ENCODE results near the gene RPLP1. TPM values are rescaled to one million over a fixed set of nuclear protein-coding genes. Genes with fewer than 3 reads are reported as not detected.

Gene RPLP1
- total RNA-seq, 2 experiments from 2014 or later = 1,785 to 1,910 TPM

DNA sequence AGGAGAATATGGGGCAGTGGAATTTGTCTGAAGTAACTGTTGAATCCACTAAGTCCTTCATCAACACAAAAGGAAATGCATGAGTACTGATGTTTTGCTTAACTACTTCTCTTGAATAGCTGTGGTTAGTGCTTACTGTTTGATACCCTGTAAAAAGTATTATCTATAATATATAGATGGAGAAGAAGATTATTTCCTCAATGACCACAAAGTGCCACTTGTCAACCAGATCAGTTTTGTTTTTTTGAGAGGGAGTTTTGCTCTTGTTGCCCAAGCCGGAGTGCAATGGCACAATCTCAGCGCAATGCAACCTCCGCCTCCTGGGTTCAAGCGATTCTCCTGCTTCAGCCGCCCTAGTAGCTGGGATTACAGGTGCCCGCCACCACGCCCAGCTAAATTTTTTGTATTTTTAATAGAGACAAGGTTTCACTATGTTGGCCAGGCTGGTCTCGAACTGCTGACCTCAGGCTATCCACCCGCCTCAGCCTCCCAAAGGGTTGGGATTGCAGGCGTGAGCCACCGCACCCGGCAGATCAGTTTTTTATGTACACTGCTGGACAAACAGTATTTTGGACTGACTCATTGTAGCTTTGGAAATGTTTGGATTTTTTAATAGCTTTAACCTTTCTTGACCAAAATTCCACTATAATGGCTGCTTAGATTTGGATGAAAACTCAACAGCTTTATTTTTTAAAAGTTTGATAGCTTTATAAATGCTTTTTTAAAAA, 1.5 kb upstream of the RPLP1 start:
- DNase-seq (no peak), ATAC-seq (ENCODE audit: low read depth) (no peak)
- H3K4me3 Mint-ChIP-seq = peak overlapping the region; percentile 100
- H3K27ac Mint-ChIP-seq = peak overlapping the region; percentile 100
- peaks cover 28% of the 10 kb centered on the region for H3K4me1 Mint-ChIP-seq
- peaks cover 44% of the 10 kb centered on the region for H3K36me3 Mint-ChIP-seq
- no peaks in the 10 kb centered on the region for H3K27me3 Mint-ChIP-seq
- H3K9me3 Mint-ChIP-seq = no peaks in the 10 kb centered on the region
- POLR2A ChIA-PET = interaction anchor here (0.7 to 4.4 kb wide), 9 partner anchors 8 to 318 kb away, joined by 3 to 134 read pairs (median 19); partner anchors contain the start of gene KIF23

DNA sequence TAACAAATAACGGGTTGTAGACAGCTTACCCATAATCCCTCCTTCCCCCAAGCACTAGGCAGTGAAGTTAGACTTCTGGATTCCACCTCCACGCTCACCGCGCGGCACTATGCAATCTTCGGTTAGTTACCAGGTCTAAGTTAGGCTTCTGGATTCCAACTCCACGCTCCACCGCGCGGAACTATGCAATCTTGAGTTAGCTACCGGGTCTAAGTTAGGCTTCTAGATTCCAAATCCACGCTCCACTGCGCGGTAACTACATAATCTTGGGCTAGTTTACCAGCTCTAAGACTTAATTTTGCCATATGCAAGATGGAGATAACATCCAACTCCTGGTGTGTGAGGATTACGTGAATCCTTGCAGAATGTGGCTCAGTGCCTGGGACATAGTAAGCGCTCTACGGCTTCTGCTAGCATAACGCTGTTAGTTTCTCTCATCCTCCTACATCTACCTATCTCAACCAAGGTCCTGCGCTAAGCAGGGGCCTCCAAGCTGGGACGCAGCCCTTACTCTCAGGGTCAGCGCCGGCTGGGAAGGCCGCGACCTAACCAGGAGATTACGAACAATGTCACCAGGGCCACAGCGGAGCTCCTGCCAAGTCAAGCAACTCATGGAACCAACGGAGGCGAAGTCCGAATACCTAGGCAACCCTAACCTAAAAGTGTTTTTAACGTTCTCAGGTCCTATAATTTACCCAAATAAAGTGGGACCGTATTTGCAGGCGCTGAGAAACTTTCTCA, 497 bp upstream of the RPLP1 start:
- no peaks in the 10 kb centered on the region for H3K27me3 Mint-ChIP-seq
- DNase-seq (no peak), ATAC-seq (ENCODE audit: low read depth) (peak; percentile 23)
- H3K4me1 Mint-ChIP-seq = peaks cover 31% of the 10 kb centered on the region
- peak overlapping the region; percentile 100 for H3K4me3 Mint-ChIP-seq
- H3K36me3 Mint-ChIP-seq = peaks cover 41% of the 10 kb centered on the region
- no peaks in the 10 kb centered on the region for H3K9me3 Mint-ChIP-seq
- peak overlapping the region; percentile 100 for H3K27ac Mint-ChIP-seq
- POLR2A ChIA-PET = interaction anchor here (0.7 to 4.4 kb wide), 19 partner anchors 9 to 1221 kb away, joined by 3 to 134 read pairs (median 5); partner anchors contain the start of genes GLCE, KIF23 and TLE3

DNA sequence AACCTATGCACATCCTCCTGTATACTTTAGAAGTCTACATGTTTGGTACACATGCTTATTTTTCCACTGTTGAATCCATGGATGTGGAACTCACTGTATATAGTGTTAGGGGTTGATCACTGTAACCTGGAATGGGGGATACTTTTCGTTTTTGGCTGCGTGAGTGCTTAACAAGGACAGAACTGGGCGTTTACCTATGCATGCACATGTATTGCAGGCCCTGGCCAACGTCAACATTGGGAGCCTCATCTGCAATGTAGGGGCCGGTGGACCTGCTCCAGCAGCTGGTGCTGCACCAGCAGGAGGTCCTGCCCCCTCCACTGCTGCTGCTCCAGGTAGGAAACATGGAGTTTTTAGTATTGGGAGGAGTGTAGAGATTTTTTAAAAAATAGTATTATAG, 2.3 kb downstream of the RPLP1 start:
- peaks cover 31% of the 10 kb centered on the region for H3K4me1 Mint-ChIP-seq

DNA sequence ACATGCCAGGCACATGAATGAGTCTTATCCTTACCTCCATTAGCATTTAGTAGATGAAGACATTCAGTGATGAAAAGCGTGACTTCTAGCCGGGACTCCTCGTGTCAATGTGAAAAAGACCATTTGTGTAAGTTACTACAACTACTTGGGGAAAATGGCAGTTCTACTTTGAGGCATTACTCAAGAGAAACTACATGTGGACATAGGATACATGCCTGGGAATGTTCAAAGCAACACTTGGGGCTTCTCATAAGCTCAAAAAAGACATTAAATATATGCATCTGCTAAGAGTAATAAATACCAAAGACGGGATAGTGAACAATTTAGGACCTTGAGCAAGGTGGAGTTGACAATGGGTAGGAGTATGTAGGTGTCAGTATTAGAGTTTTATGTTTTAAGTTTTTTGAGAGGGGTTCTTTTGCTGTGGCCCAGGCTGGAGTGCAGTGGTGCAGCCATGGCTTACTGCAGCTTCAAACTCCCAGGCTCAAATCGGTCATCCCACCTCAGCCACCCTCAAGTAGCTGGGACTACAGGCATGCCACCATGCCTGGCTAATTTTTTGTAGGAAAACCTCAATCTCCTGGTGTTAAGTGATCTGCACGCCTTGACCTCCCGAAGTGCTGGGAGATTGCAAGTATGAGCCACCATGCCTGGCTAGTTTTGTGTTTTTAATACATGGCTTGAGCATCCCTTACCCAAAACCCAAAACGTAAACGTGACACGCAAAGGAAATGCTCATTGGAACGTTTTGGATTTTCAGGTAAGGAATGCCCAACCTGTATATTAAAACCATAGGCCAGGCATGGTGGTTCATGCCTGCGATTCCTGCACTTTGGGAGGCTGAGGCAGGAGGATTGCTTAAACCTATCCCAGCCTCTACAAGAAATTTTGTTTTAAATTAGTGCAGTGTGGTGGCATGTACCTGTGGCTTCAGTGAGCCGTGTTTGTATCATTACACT, 3.9 kb downstream of the RPLP1 start:
- POLR2A ChIA-PET = no interaction called here
- Mint-ChIP-seq H3K27ac (peak overlapping the region; percentile 2), H3K36me3 (peaks cover 33% of the 10 kb centered on the region), H3K4me1 (peaks cover 31% of the 10 kb centered on the region), H3K27me3 (no peaks in the 10 kb centered on the region), H3K9me3 (no peaks in the 10 kb centered on the region), H3K4me3 (no peak overlapping the region)
- ATAC-seq (ENCODE audit: low read depth) (no peak), DNase-seq (no peak)

More for the DNA sequence above, 2.3 kb downstream of the RPLP1 start:
- no peak for DNase-seq
- Mint-ChIP-seq H3K27ac (no peak overlapping the region), H3K9me3 (no peaks in the 10 kb centered on the region), H3K4me3 (peak overlapping the region; percentile 100), H3K36me3 (peaks cover 33% of the 10 kb centered on the region), H3K27me3 (no peaks in the 10 kb centered on the region)
- POLR2A ChIA-PET = interaction anchor here (4.4 kb wide), 2 partner anchors 8 to 13 kb away, joined by 61 to 134 read pairs; no protein-coding TSS in a partner anchor
- no peak for ATAC-seq (ENCODE audit: low read depth)

DNA sequence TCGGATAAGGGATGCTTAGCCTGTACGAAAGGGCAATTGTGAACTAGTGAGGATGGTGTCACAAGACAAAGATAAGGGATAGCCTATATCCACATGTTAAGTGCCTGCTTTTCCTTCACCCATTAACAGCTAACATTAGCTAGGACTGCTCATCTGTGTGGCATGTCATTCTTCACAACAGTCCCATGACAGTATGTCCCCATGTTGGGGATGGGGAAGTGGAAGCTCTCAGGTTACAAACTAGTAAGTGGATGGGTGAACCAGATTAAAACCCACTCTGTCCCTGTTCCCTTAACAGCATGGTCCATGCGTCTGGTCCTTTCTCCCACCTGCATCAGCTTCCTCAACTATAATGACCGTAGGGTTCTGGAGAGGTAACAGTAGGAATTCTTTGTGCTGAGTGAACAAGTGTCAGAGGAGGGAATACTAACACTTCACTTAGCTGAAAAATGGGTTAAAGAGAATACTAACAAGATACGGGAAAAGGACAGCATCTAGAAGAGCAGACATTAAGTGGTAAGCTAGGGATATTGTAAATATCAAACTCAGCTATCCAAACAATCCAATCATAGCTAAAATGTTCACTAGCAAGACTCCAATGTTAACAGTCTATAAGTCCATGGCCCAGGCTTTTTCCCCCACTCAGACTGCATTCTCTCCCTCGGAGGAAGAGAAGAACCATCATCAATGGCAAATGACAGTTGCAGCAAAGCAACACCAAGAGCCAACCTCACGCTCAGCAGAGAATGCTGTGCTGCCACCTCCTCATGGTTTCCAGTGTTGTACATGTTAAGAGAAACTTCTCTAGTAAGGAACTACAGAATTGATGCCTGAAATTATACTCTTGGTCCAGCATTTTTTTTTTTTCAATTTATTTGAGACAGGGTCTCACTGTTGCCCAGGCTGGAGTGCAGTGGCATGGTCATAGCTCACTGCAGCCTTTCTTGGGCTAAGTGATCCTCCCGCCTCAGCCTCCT, 5.0 kb downstream of the RPLP1 start:
- DNase-seq = no peak
- H3K27ac Mint-ChIP-seq = no peak overlapping the region
- no peak for ATAC-seq (ENCODE audit: low read depth)
- POLR2A ChIA-PET = interaction anchor here (0.7 to 1.0 kb wide), 2 partner anchors 10 to 43 kb away, joined by 3 read pairs; partner anchors contain the start of gene KIF23
- H3K36me3 Mint-ChIP-seq = peaks cover 31% of the 10 kb centered on the region
- H3K4me3 Mint-ChIP-seq = no peak overlapping the region
- H3K27me3 Mint-ChIP-seq = no peaks in the 10 kb centered on the region
- peaks cover 30% of the 10 kb centered on the region for H3K4me1 Mint-ChIP-seq
- H3K9me3 Mint-ChIP-seq = no peaks in the 10 kb centered on the region

DNA sequence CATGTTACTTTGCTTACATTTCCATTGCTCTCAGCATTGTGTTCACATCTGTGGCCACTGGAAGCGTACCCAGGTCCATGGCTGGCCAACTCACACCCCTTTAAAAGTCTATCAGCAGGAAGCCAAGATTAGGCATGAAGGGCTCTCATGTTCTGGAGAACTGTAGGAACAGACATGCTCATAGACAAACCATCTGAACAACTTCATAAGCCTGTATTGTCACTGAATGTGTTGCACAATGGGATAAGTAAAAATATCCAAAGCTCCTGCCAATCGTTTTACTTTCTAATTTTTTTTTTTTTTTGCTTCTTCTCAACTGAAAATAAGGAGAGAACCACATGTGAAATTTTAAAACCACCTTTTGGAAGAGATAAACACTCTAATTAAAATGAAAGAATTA, 6.4 kb downstream of the RPLP1 start:
- no peak for DNase-seq

DNA sequence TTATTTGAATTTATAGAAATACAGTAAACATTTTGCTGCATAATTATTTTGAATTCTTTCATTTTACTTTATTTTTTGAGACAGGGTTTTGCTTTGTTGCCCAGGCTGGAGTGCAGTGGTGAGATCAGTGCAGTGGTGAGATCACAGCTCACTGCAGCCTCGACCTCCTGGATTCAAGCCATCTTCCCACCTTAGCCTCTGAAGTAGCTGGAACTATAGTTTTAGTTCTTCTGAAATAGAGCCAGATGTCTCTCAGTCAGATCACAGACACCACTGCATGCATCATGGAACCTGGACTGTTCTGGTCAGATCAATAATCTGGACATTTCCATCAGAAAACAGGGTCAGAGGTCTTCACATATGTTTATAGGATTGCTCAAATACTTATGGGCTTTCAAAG, 7.9 kb downstream of the RPLP1 start:
- peaks cover 14% of the 10 kb centered on the region for H3K36me3 Mint-ChIP-seq
- H3K9me3 Mint-ChIP-seq = no peaks in the 10 kb centered on the region
- POLR2A ChIA-PET = interaction anchor here (5.8 kb wide), 1 partner anchor 8 kb away, joined by 134 read pairs; the partner anchor contains the start of gene RPLP1
- no peak overlapping the region for H3K27ac Mint-ChIP-seq
- H3K4me3 Mint-ChIP-seq = no peak overlapping the region
- no peak for DNase-seq
- no peak for ATAC-seq (ENCODE audit: low read depth)
- peaks cover 21% of the 10 kb centered on the region for H3K4me1 Mint-ChIP-seq
- no peaks in the 10 kb centered on the region for H3K27me3 Mint-ChIP-seq

More for the DNA sequence above, 6.4 kb downstream of the RPLP1 start:
- Mint-ChIP-seq H3K9me3 (no peaks in the 10 kb centered on the region), H3K4me3 (no peak overlapping the region), H3K27me3 (no peaks in the 10 kb centered on the region), H3K36me3 (peaks cover 21% of the 10 kb centered on the region), H3K4me1 (peaks cover 31% of the 10 kb centered on the region), H3K27ac (no peak overlapping the region)
- POLR2A ChIA-PET = no interaction called here
- no peak for ATAC-seq (ENCODE audit: low read depth)

DNA sequence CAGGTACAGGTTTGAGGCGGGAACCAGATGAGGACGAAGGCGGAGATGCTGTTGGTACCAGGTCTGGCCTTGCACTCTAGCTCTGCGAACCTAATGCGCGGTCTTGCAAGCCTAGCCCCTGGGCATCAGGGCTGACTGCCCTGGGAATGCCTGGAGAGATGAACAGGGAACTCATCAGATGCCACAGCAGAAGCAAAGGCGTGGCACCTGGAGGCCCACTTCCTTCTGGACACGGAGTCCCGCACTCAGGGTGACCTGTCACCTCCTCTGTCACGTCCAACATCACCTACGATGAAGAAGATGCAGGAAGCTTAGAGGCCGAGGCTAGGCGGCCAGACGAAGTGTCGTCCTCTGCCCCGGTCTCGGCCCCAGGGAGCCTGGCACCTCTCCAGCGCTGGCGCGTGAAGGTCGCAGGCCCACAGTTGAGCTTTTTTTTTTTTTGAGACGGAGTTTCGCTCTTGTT, 9.4 kb downstream of the RPLP1 start:
- H3K27ac Mint-ChIP-seq = peak overlapping the region; percentile 68
- POLR2A ChIA-PET = interaction anchor here (1.8 to 5.8 kb wide), 2 partner anchors 9 to 16 kb away, joined by 5 to 134 read pairs; partner anchors contain the start of gene RPLP1
- peaks cover 9% of the 10 kb centered on the region for H3K27me3 Mint-ChIP-seq
- H3K4me1 Mint-ChIP-seq = peaks cover 17% of the 10 kb centered on the region
- DNase-seq (no peak), ATAC-seq (ENCODE audit: low read depth) (no peak)
- H3K4me3 Mint-ChIP-seq = peak overlapping the region; percentile 88
- H3K36me3 Mint-ChIP-seq = peaks cover 7% of the 10 kb centered on the region
- no peaks in the 10 kb centered on the region for H3K9me3 Mint-ChIP-seq

DNA sequence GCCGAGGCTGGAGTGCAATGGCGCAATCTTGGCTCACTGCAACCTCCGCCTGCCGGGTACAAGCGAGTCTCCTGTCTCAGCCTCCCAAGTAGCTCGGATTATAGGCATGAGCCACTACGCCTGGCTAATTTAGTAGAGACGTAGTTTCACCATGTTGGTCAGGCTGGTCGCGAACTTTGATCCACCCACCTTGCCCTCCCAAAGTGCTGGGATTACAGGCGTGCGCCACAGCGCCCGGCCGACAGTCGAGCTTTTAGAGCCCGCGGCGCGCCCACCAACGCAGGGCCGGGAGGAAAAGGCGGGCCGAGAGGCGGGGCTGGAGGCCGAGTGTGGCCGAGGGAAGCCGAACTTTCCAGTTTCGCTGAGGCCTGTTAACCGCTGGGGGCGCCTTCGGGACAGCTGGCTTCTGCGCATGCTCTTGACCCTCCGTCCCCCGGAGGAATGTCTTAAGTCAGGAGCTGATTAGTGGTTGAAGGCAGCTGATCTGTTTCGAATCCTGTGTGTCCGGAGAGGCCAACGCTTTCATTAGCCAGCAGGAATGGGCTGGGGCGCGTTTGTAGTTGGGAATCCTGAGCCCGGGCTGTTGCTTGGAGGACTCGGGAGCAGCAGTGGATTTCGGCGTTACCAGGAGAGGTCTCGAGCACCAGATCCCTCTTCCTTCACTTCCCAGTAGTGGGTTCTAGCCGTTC, 10.0 kb downstream of the RPLP1 start:
- Mint-ChIP-seq H3K4me1 (peaks cover 19% of the 10 kb centered on the region), H3K36me3 (peaks cover 7% of the 10 kb centered on the region), H3K27ac (peak overlapping the region; percentile 86), H3K4me3 (peak overlapping the region; percentile 88), H3K27me3 (peaks cover 9% of the 10 kb centered on the region), H3K9me3 (no peaks in the 10 kb centered on the region)
- POLR2A ChIA-PET = interaction anchor here (1.0 to 5.8 kb wide), 3 partner anchors 10 to 634 kb away, joined by 3 to 134 read pairs (median 5); partner anchors contain the start of gene RPLP1
- ATAC-seq (ENCODE audit: low read depth) = peak; percentile 97
- peak; percentile 91 for DNase-seq

DNA sequence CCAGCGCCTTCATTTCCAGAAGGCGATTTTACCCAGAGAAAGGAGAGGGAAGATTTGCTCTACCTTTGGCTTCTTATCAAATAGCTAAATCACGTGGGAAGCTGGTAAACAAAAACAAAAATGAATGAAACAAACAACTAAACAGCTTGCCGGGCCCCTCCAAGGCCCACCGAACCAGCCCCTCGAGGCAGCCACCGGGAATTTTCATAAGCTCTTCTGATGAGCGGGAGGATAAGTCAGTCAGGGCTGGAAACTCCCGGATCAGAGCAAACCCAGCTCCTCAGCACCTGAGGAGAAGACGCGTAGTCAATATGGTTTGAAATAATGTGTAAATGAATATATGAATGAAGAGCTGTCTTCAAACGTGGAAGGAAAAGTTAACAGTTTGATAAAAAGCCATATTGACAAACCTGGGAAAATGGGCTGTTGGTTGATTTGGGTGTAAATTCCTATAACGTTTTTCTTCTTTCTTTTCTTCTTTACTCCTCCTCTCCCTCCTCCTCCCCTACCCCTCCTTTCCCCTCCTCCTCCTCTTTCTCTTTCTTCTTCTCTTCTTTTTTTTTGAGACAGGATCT, 10.7 kb downstream of the RPLP1 start:
- Mint-ChIP-seq H3K9me3 (no peaks in the 10 kb centered on the region), H3K4me1 (peaks cover 24% of the 10 kb centered on the region)
- POLR2A ChIA-PET = interaction anchor here (0.8 to 5.8 kb wide), 4 partner anchors 11 to 633 kb away, joined by 3 to 134 read pairs (median 4); partner anchors contain the start of genes GLCE and RPLP1

DNA sequence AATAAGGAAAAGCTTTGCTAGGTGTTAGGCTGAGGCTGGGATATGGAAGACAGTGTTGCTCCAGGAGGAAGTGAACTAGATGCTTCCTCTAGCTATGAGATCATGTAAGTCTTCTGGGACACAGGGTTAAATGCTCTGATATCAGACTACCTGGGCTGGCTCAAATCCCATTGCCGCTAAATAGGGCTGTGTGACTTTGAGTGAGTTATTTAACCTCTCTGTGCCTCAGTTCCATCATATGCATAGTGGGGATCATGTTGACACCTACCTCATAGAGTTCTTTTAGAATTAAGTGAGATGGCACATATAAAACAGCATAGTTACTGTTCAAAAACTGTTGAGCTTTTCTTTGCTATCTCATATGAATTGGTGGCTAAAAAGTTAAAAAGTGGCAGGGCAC, 12.6 kb downstream of the RPLP1 start:
- Mint-ChIP-seq H3K27ac (no peak overlapping the region), H3K4me1 (peaks cover 39% of the 10 kb centered on the region), H3K27me3 (peaks cover 9% of the 10 kb centered on the region), H3K36me3 (peaks cover 1% of the 10 kb centered on the region), H3K4me3 (no peak overlapping the region), H3K9me3 (no peaks in the 10 kb centered on the region)
- no peak for ATAC-seq (ENCODE audit: low read depth)
- POLR2A ChIA-PET = interaction anchor here (5.8 kb wide), 1 partner anchor 13 kb away, joined by 134 read pairs; the partner anchor contains the start of gene RPLP1
- DNase-seq = no peak

More for the DNA sequence above, 10.7 kb downstream of the RPLP1 start:
- H3K27ac Mint-ChIP-seq = peak overlapping the region; percentile 86
- no peak for ATAC-seq (ENCODE audit: low read depth)
- no peak for DNase-seq
- H3K4me3 Mint-ChIP-seq = peak overlapping the region; percentile 88
- peaks cover 9% of the 10 kb centered on the region for H3K27me3 Mint-ChIP-seq
- H3K36me3 Mint-ChIP-seq = peaks cover 7% of the 10 kb centered on the region
